HG03432 (cell line): Measurements from ENCODE around the gene NDUFS2.
"Not testable (repeated sequence)": the region's sequence is repeated elsewhere in the genome, so short reads cannot be mapped to it uniquely, and the experiment has no call there.

Source experiments
- ATAC-seq: cut with Tn5 transposase; IDR thresholded peaks from one replicate; pipeline ENCODE4 v1.9.1; 2021; ENCODE audit warnings: mild to moderate bottlenecking, moderate library complexity; ENCODE audit not compliant: unreplicated experiment

The NDUFS2 gene

GRCh38 chr1:161242313-161242712 is 40.1 kb downstream of the NDUFS2 start:
- no peak for ATAC-seq

- no peak for ATAC-seq
Measured at GRCh38 chr1:161244888-161245287, 42.7 kb downstream of the NDUFS2 start.

- ATAC-seq: not testable (repeated sequence)
Measured at GRCh38 chr1:161250100-161250499, 47.9 kb downstream of the NDUFS2 start.

- ATAC-seq: no peak
Measured at GRCh38 chr1:161250829-161251228, 48.7 kb downstream of the NDUFS2 start.

GRCh38 chr1:161251579-161251978 is 49.4 kb downstream of the NDUFS2 start:
- ATAC-seq: no peak

DNA sequence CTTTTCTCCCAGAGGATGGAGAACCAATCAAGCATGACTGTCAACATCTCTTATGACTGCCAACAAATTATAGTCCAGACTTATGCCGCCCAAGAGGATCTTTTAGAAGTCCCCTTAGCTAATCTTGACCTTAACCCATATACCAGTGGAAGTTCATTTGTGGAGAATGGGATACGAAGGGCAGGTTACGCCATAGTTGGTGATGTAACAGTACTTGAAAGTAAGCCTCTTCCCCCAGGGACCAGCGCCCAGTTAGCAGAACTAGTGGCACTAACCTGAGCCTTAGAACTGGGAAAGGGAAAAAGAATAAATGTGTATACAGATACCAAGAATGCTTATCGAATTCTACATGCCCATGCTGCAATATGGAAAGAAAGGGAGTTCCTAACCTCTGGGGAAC is 53.1 kb downstream of the NDUFS2 start:
- ATAC-seq: not testable (repeated sequence)

DNA sequence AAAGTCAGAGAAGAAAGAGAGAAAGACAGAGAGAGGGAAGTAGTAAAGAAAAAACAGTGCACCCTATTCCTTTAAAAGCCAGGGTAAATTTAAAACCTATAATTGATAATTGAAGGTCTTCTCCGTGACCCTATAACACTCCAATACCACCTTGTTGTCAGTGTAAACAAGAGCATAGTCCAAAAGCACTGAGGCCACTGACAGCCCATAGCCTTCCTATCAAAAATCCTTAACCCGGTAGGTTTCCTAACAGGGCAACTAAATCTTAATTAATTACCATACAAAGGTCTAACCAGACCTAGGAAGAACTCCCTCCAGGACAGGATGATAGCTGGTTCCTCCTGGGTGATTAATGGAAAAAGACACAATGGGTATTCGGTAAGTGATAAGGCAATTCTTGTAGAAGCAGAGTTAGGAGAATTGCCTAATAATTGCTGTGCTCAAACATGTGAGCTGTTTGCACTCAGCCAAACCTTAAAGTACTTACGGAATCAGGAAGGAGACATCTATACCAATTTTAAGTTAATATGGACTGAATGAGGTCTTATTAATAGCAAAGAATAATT is 53.9 kb downstream of the NDUFS2 start:
- ATAC-seq: not testable (repeated sequence)

GRCh38 chr1:161257109-161257508 is 54.9 kb downstream of the NDUFS2 start:
- ATAC-seq: not testable (repeated sequence)

- ATAC-seq: no peak
Measured at GRCh38 chr1:161258439-161259344, 56.5 kb downstream of the NDUFS2 start, which contains the start of gene PCP4L1. Gene PCP4L1 (plus strand): TSS chr1:161258745. CDS start chr1:161258975, 230 bp downstream.

GRCh38 chr1:161259345-161259702 is 57.2 kb downstream of the NDUFS2 start:
- no peak for ATAC-seq

DNA sequence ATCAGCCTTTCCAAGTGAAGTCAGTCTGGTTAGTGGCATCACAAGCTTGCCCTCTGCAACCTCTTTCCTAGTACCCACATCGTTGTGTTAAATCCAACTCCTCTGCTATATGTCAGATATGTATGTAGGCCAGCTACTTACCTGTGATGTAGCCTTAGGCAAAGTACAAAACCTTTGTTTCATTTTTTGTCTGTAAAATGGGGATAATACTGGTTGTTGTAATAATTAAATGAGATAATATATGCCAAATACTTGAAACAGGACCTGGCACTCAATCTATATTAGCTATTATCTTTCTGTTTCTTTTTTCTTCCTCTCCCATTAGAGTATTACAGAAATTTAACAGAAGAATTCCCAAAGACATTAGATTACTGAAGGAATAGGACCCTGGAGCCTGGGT is 57.6 kb downstream of the NDUFS2 start:
- ATAC-seq: no peak

DNA sequence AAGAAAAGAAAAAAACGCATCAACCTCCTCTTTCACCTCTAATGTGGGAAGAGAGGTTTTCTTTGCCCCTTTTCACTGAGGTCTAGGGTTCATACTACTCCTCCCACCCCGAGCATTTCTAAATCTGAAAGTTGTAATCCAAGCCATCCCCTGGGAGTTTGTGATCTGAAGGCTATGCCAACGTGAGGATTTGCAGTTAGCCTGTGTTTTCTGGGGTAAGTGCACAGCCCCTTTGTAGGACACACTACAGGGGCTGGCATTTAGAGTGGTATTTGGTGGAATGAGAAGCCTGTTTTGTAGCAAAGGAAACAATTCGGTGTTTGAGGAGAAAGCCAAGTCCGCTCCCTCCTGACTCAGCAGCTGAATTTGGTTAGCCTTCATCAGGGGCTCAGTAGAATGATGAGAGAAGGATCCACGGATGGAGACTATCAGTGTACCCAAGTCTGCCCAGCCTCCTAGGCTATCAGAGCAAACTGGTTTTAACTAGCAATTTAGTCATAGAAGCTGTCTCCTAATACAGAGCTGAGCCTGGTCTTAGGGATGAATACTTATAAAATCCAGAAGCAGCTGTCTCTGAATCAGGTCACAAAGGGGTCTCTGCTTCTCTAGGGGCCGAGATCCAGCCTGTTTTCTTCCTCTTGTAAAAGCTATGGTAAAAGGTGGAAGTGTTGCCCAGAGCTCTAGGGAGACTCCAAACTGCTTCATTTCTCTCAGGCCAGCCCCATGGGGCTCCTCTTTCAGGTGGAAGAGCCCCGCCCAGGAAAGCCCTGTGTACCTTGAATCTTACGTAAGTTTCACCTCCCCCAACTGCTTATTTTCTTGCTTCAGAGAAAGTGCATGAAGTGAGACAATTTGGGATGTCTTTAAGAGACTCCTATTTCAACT is 58.5 kb downstream of the NDUFS2 start:
- peak; percentile 30 for ATAC-seq

DNA sequence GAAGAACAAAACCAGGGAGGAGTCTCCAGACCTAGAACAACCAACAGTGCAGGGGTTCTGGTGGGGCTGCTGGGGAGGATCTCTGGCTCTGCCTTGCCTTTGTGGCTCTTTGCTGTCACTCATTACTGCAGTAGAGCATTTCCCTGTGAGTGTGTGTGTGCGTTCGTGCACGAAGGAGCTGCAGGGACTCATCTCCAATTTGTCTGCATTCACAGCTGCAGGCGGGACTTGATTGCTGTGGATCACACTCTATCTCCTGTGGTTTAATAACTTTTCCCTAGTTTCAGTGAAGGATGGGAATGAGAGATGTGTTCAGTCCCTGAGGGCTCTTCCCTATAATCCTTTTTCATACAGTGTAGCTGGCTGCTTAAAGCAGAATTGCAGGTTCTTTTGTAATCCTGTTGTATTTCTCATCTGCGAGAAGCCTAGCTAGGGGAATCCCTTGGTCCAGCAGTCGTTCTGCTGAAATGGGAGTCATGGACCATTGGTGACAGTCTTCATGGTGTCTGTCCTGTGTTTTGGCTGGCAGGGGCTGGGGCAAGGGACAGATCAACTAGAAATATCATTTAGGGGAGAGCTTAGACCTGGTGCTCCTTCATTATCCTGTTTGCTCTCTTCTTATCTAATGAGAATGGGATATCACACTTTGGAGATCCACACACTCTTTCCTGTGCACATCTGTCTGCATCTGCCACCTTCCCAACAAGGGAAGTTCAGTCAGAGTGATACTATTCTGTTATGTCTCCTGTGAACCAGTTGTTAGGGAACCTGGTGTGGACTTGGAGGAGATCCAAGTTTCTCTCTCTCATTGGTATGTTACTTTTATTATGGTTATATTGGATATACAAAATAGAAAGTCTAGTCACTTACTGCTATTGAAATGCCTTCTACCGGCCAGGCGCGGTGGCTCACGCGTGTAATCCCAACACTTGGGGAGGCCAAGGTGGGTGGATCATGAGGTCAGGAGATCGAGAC is 59.4 kb downstream of the NDUFS2 start:
- ATAC-seq: peak; percentile 62
